Measurements from ENCODE around the gene RBP5. TPM values are rescaled to one million over a fixed set of nuclear protein-coding genes. Genes with fewer than 3 reads are reported as not detected.

The RBP5 gene
- total RNA-seq, 4 donors from 2014 or later = 0.26 to 2.5 TPM; not detected in 2

- WGBS, 2 donors = 91 to 93% methylated on average over 3 of the region's 3 CpGs
- no peak for DNase-seq (ENCODE audit: low spot score in 2 of 2)
- no peak overlapping the region for H3K4me3 ChIP-seq (ENCODE audit: low read depth, poor library complexity, severe bottlenecking)
- no peak for TF ChIP-seq CTCF (IDR thresholded peaks at IDR 0.05)
- no peak for TF ChIP-seq POLR2A (IDR thresholded peaks at IDR 0.05)
- intact Hi-C loops (cut with DNase I; ENCODE audit: low total_unique reads) = loop anchor here (10.0 kb wide), 2 partner anchors 63 to 193 kb away; partner anchors contain the start of gene ATN1
Observed at GRCh38 chr12:7117670-7118069, 11.0 kb downstream of the RBP5 start.

- 84 to 99% methylated on average over 9 of the region's 9 CpGs for WGBS, 2 donors
Observed at GRCh38 chr12:7116916-7117315, 11.8 kb downstream of the RBP5 start.

GRCh38 chr12:7116196-7116595 is 12.5 kb downstream of the RBP5 start:
- intact Hi-C loops (cut with DNase I; ENCODE audit: low total_unique reads) = loop anchor here (10.0 kb wide), 2 partner anchors 61 to 191 kb away; partner anchors contain the start of gene ATN1
- 91 to 94% methylated on average over 3 of the region's 3 CpGs for WGBS, 2 donors
- H3K4me3 ChIP-seq (ENCODE audit: low read depth, poor library complexity, severe bottlenecking) = no peak overlapping the region
- no peak for DNase-seq (ENCODE audit: low spot score in 2 of 2)
- TF ChIP-seq POLR2A (IDR thresholded peaks at IDR 0.05) = no peak
- no peak for TF ChIP-seq CTCF (IDR thresholded peaks at IDR 0.05)

More at GRCh38 chr12:7116916-7117315, 11.8 kb downstream of the RBP5 start:
- TF ChIP-seq CTCF (IDR thresholded peaks at IDR 0.05) = no peak
- TF ChIP-seq POLR2A (IDR thresholded peaks at IDR 0.05) = no peak
- H3K4me3 ChIP-seq (ENCODE audit: low read depth, poor library complexity, severe bottlenecking) = no peak overlapping the region
- intact Hi-C loops (cut with DNase I; ENCODE audit: low total_unique reads) = loop anchor here (10.0 kb wide), 2 partner anchors 62 to 192 kb away; partner anchors contain the start of gene ATN1
- DNase-seq (ENCODE audit: low spot score in 2 of 2) = no peak

- WGBS, 2 donors = 88 to 92% methylated on average over 6 of the region's 6 CpGs
- TF ChIP-seq POLR2A (IDR thresholded peaks at IDR 0.05) (no peak), CTCF (IDR thresholded peaks at IDR 0.05) (no peak)
- intact Hi-C loops (cut with DNase I; ENCODE audit: low total_unique reads) = loop anchor here (10.0 kb wide), 2 partner anchors 60 to 190 kb away; partner anchors contain the start of gene ATN1
- no peak for DNase-seq (ENCODE audit: low spot score in 2 of 2)
- H3K4me3 ChIP-seq (ENCODE audit: low read depth, poor library complexity, severe bottlenecking) = no peak overlapping the region
Observed at GRCh38 chr12:7114851-7115250, 13.8 kb downstream of the RBP5 start.

GRCh38 chr12:7114008-7114407 is 14.7 kb downstream of the RBP5 start:
- H3K4me3 ChIP-seq (ENCODE audit: low read depth, poor library complexity, severe bottlenecking) = no peak overlapping the region
- 79 to 85% methylated on average over 11 of the region's 11 CpGs for WGBS, 2 donors
- no peak for TF ChIP-seq CTCF (IDR thresholded peaks at IDR 0.05)
- TF ChIP-seq POLR2A (IDR thresholded peaks at IDR 0.05) = no peak
- DNase-seq (ENCODE audit: low spot score in 2 of 2) = no peak
- intact Hi-C loops (cut with DNase I; ENCODE audit: low total_unique reads) = loop anchor here (10.0 kb wide), 2 partner anchors 59 to 189 kb away; partner anchors contain the start of gene ATN1

- no peak for TF ChIP-seq POLR2A (IDR thresholded peaks at IDR 0.05)
- TF ChIP-seq CTCF (IDR thresholded peaks at IDR 0.05) = peak in 1 of 3 donors; percentile 41
- 39 to 42% methylated on average over 5 of the region's 5 CpGs for WGBS, 2 donors
- intact Hi-C loops (cut with DNase I; ENCODE audit: low total_unique reads) = loop anchor here (10.0 kb wide), 2 partner anchors 59 to 189 kb away; partner anchors contain the start of gene ATN1
- DNase-seq (ENCODE audit: low spot score in 2 of 2) = no peak
- H3K4me3 ChIP-seq (ENCODE audit: low read depth, poor library complexity, severe bottlenecking) = no peak overlapping the region
Observed at GRCh38 chr12:7113389-7113871, 15.3 kb downstream of the RBP5 start.

All from lower leg skin (tissue), 4 donors.